ENCODE results near the gene TP53I11. TPM values are rescaled to one million over a fixed set of nuclear protein-coding genes. Genes with fewer than 3 reads are reported as not detected.

The TP53I11 gene, protein sequence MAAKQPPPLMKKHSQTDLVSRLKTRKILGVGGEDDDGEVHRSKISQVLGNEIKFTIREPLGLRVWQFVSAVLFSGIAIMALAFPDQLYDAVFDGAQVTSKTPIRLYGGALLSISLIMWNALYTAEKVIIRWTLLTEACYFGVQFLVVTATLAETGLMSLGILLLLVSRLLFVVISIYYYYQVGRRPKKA
- 235 TPM for polyA plus RNA-seq (2013, experiment 1 of 2)
- polyA plus RNA-seq (2013, experiment 2 of 2): 235 TPM

- no peak within 1 kb of the TSS for H2BK5ac ChIP-seq (ENCODE audit: low read depth, low read length, poor library complexity, severe bottlenecking)
- peak; percentile 81 for DNase-seq
- H2AFZ ChIP-seq (ENCODE audit: low read depth, low read length): no peak within 1 kb of the TSS
- H3K27ac ChIP-seq (ENCODE audit: low read length, poor library complexity, severe bottlenecking): no peak within 1 kb of the TSS
- no peaks in the 10 kb centered on the region for H3K27me3 ChIP-seq (ENCODE audit: control insufficient read depth in 1 of 2, insufficient read depth in 1 of 2, low read length in 2 of 2)
- peak within 1 kb of the TSS; percentile 72 to 91 for H3K4me3 ChIP-seq (ENCODE audit: insufficient read depth in 1 of 2, low read depth in 1 of 2, low read length in 2 of 2)
- peak within 1 kb of the TSS; percentile 80 for H4K8ac ChIP-seq (ENCODE audit: low read length)
- H3K9me3 ChIP-seq (ENCODE audit: control insufficient read depth, low read length): no peaks in the 10 kb centered on the region
- H3K36me3 ChIP-seq (ENCODE audit: control insufficient read depth in 1 of 2, insufficient read depth in 2 of 2, low read depth in 1 of 2, low read length in 2 of 2): peaks cover 6% of the 10 kb centered on the region in 2 experiments
- H3K23ac ChIP-seq (ENCODE audit: low read length in 2 of 2): peak within 1 kb of the TSS in 1 of 2 experiments; percentile 46
- H3K4me1 ChIP-seq (ENCODE audit: control insufficient read depth, insufficient read depth, low read depth, low read length): peaks cover 27% of the 10 kb centered on the region
- peak within 1 kb of the TSS; percentile 73 for H2BK120ac ChIP-seq (ENCODE audit: low read depth, low read length)
- peak within 1 kb of the TSS; percentile 91 for H4K91ac ChIP-seq (ENCODE audit: low read length)
- peaks cover 12% of the 10 kb centered on the region for H3K79me1 ChIP-seq (replicated peaks; ENCODE audit: low read length, poor library complexity, severe bottlenecking)
- H3K14ac ChIP-seq (ENCODE audit: low read length in 2 of 2): peak within 1 kb of the TSS in 1 of 2 experiments; percentile 99
- H3K9ac ChIP-seq (ENCODE audit: low read length): peak within 1 kb of the TSS; percentile 90
- peak within 1 kb of the TSS; percentile 88 to 97 for H3K4ac ChIP-seq (ENCODE audit: low read depth in 1 of 2, low read length in 2 of 2)
- H2BK12ac ChIP-seq (ENCODE audit: low read length in 2 of 2): peak within 1 kb of the TSS; percentile 64 to 91
- no peak within 1 kb of the TSS for H2AK5ac ChIP-seq (ENCODE audit: low read length, severe bottlenecking)
- WGBS: 15% methylated on average over 50 of the region's 83 CpGs
- peak within 1 kb of the TSS; percentile 73 for H2BK15ac ChIP-seq (ENCODE audit: low read depth, poor library complexity, severe bottlenecking)
- H3K18ac ChIP-seq (ENCODE audit: low read depth in 1 of 2, low read length in 2 of 2): peak within 1 kb of the TSS; percentile 88 to 94
- H3K4me2 ChIP-seq (ENCODE audit: low read length, poor library complexity, severe bottlenecking): peak within 1 kb of the TSS; percentile 86
Measured at GRCh38 chr11:44950625-44951476, at the start of gene TP53I11. TP53I11 (minus strand) TSS chr11:44950883; CDS start chr11:44938335, 12,548 bp downstream.

DNA sequence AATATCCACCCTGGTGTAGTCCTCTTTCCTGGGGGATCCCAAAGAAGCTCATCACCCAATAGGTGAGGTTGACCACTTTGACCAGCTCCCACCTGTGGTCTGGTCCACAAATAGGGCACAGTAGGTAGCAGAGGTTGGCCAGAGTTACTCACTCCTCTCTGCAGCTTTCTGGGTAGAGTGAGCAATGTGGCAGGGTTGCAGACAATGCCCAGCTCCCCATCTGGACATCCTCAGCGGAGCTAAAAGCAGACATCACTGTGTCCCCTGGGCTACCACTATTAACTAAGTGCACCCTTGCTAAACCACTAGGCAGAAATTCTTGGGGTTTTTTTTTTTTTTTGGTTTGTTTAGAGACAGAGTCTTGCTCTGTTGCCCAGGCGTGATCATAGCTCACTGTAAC, 48.4 kb upstream of the TP53I11 start:
- H2BK120ac ChIP-seq (ENCODE audit: low read depth, low read length): no peak overlapping the region
- no peak overlapping the region for H4K8ac ChIP-seq (ENCODE audit: low read length)

GRCh38 chr11:44998051-44998450, 47.4 kb upstream of the TP53I11 start:
- no peak overlapping the region for H2BK5ac ChIP-seq (ENCODE audit: low read depth, low read length, poor library complexity, severe bottlenecking)
- no peak overlapping the region for H3K4me3 ChIP-seq (ENCODE audit: insufficient read depth in 1 of 2, low read depth in 1 of 2, low read length in 2 of 2)
- H2BK12ac ChIP-seq (ENCODE audit: low read length in 2 of 2): no peak overlapping the region
- H3K9me3 ChIP-seq (ENCODE audit: control insufficient read depth, low read length): no peaks in the 10 kb centered on the region
- no peak for DNase-seq
- peaks cover 44 to 57% of the 10 kb centered on the region in 2 experiments for H3K27me3 ChIP-seq (ENCODE audit: control insufficient read depth in 1 of 2, insufficient read depth in 1 of 2, low read length in 2 of 2)
- no peaks in the 10 kb centered on the region for H3K36me3 ChIP-seq (ENCODE audit: control insufficient read depth in 1 of 2, insufficient read depth in 2 of 2, low read depth in 1 of 2, low read length in 2 of 2)
- no peak overlapping the region for H3K14ac ChIP-seq (ENCODE audit: low read length in 2 of 2)
- H2AFZ ChIP-seq (ENCODE audit: low read depth, low read length): no peak overlapping the region
- no peak overlapping the region for H2BK120ac ChIP-seq (ENCODE audit: low read depth, low read length)
- no peak overlapping the region for H3K4me2 ChIP-seq (ENCODE audit: low read length, poor library complexity, severe bottlenecking)
- no peak overlapping the region for H3K23ac ChIP-seq (ENCODE audit: low read length in 2 of 2)
- no peaks in the 10 kb centered on the region for H3K79me1 ChIP-seq (replicated peaks; ENCODE audit: low read length, poor library complexity, severe bottlenecking)
- H4K8ac ChIP-seq (ENCODE audit: low read length): no peak overlapping the region
- H3K18ac ChIP-seq (ENCODE audit: low read depth in 1 of 2, low read length in 2 of 2): peak overlapping the region in 1 of 2 experiments; percentile 59
- no peak overlapping the region for H2AK5ac ChIP-seq (ENCODE audit: low read length, severe bottlenecking)
- no peak overlapping the region for H4K91ac ChIP-seq (ENCODE audit: low read length)
- H3K27ac ChIP-seq (ENCODE audit: low read length, poor library complexity, severe bottlenecking): no peak overlapping the region
- H2BK15ac ChIP-seq (ENCODE audit: low read depth, poor library complexity, severe bottlenecking): no peak overlapping the region
- H3K4me1 ChIP-seq (ENCODE audit: control insufficient read depth, insufficient read depth, low read depth, low read length): no peaks in the 10 kb centered on the region
- H3K4ac ChIP-seq (ENCODE audit: low read depth in 1 of 2, low read length in 2 of 2): no peak overlapping the region
- 57% methylated on average over 1 of the region's 2 CpGs for WGBS
- H3K9ac ChIP-seq (ENCODE audit: low read length): no peak overlapping the region

More for the DNA sequence above, 48.4 kb upstream of the TP53I11 start:
- H3K27ac ChIP-seq (ENCODE audit: low read length, poor library complexity, severe bottlenecking): no peak overlapping the region
- H3K4me1 ChIP-seq (ENCODE audit: control insufficient read depth, insufficient read depth, low read depth, low read length): no peaks in the 10 kb centered on the region
- peaks cover 44 to 55% of the 10 kb centered on the region in 2 experiments for H3K27me3 ChIP-seq (ENCODE audit: control insufficient read depth in 1 of 2, insufficient read depth in 1 of 2, low read length in 2 of 2)
- H3K4ac ChIP-seq (ENCODE audit: low read depth in 1 of 2, low read length in 2 of 2): no peak overlapping the region
- no peaks in the 10 kb centered on the region for H3K36me3 ChIP-seq (ENCODE audit: control insufficient read depth in 1 of 2, insufficient read depth in 2 of 2, low read depth in 1 of 2, low read length in 2 of 2)
- DNase-seq: no peak
- no peak overlapping the region for H2AK5ac ChIP-seq (ENCODE audit: low read length, severe bottlenecking)
- no peak overlapping the region for H3K18ac ChIP-seq (ENCODE audit: low read depth in 1 of 2, low read length in 2 of 2)
- no peaks in the 10 kb centered on the region for H3K79me1 ChIP-seq (replicated peaks; ENCODE audit: low read length, poor library complexity, severe bottlenecking)
- no peak overlapping the region for H4K91ac ChIP-seq (ENCODE audit: low read length)
- H3K14ac ChIP-seq (ENCODE audit: low read length in 2 of 2): no peak overlapping the region
- H3K9ac ChIP-seq (ENCODE audit: low read length): no peak overlapping the region
- no peak overlapping the region for H3K4me2 ChIP-seq (ENCODE audit: low read length, poor library complexity, severe bottlenecking)
- H2BK12ac ChIP-seq (ENCODE audit: low read length in 2 of 2): no peak overlapping the region
- no peak overlapping the region for H2BK5ac ChIP-seq (ENCODE audit: low read depth, low read length, poor library complexity, severe bottlenecking)
- no peak overlapping the region for H2BK15ac ChIP-seq (ENCODE audit: low read depth, poor library complexity, severe bottlenecking)
- no peak overlapping the region for H2AFZ ChIP-seq (ENCODE audit: low read depth, low read length)
- no peaks in the 10 kb centered on the region for H3K9me3 ChIP-seq (ENCODE audit: control insufficient read depth, low read length)
- 100% methylated on average over 1 of the region's 2 CpGs for WGBS
- peak overlapping the region in 1 of 2 experiments; percentile 5 for H3K23ac ChIP-seq (ENCODE audit: low read length in 2 of 2)
- no peak overlapping the region for H3K4me3 ChIP-seq (ENCODE audit: insufficient read depth in 1 of 2, low read depth in 1 of 2, low read length in 2 of 2)

DNA sequence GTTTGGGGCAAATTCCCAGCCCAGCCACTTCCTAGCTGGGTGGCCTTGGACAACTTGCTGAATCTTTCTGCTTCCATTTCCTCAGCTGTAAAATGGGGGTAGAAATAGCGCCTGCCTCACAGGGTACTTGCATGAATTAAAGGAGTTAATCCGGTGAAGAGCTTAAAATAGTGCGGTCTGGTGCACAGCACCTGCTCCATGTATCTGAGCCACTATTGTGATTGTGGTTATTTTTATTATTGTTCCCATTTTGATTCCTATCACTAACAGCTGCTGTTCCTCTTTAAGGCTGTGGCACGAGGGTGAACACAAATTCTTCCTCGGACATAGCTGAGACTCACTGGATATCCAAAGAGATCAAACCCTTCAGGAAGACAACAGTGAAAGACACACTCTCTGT, 46.9 kb upstream of the TP53I11 start:
- Histone ChIP-seq H3K79me1 (replicated peaks; ENCODE audit: low read length, poor library complexity, severe bottlenecking) (no peaks in the 10 kb centered on the region), H2AK5ac (ENCODE audit: low read length, severe bottlenecking) (no peak overlapping the region), H3K18ac (ENCODE audit: low read depth in 1 of 2, low read length in 2 of 2) (peak overlapping the region in 1 of 2 experiments; percentile 14), H2BK120ac (ENCODE audit: low read depth, low read length) (no peak overlapping the region), H2BK12ac (ENCODE audit: low read length in 2 of 2) (no peak overlapping the region), H3K4me1 (ENCODE audit: control insufficient read depth, insufficient read depth, low read depth, low read length) (no peaks in the 10 kb centered on the region), H3K4ac (ENCODE audit: low read depth in 1 of 2, low read length in 2 of 2) (no peak overlapping the region), H3K36me3 (ENCODE audit: control insufficient read depth in 1 of 2, insufficient read depth in 2 of 2, low read depth in 1 of 2, low read length in 2 of 2) (no peaks in the 10 kb centered on the region), H3K4me2 (ENCODE audit: low read length, poor library complexity, severe bottlenecking) (no peak overlapping the region), H2BK15ac (ENCODE audit: low read depth, poor library complexity, severe bottlenecking) (no peak overlapping the region), H2AFZ (ENCODE audit: low read depth, low read length) (no peak overlapping the region), H3K9ac (ENCODE audit: low read length) (no peak overlapping the region), H4K91ac (ENCODE audit: low read length) (no peak overlapping the region), H3K23ac (ENCODE audit: low read length in 2 of 2) (no peak overlapping the region), H3K27me3 (ENCODE audit: control insufficient read depth in 1 of 2, insufficient read depth in 1 of 2, low read length in 2 of 2) (peaks cover 44 to 58% of the 10 kb centered on the region in 2 experiments), H3K14ac (ENCODE audit: low read length in 2 of 2) (no peak overlapping the region), H3K27ac (ENCODE audit: low read length, poor library complexity, severe bottlenecking) (no peak overlapping the region), H4K8ac (ENCODE audit: low read length) (no peak overlapping the region), H2BK5ac (ENCODE audit: low read depth, low read length, poor library complexity, severe bottlenecking) (no peak overlapping the region), H3K4me3 (ENCODE audit: insufficient read depth in 1 of 2, low read depth in 1 of 2, low read length in 2 of 2) (no peak overlapping the region), H3K9me3 (ENCODE audit: control insufficient read depth, low read length) (no peaks in the 10 kb centered on the region)
- no peak for DNase-seq
- WGBS: 95% methylated on average over 5 of the region's 5 CpGs
